HEK293T (cell line): ENCODE data around the gene SRRM3.

Source experiments
- FOXK2 ChIP-seq: fragments of 450-650 bp; IDR thresholded peaks from 2 replicates; pipeline ENCODE4 v1.6.1; 2016; ENCODE audit warnings: mild to moderate bottlenecking
- ZNF384 ChIP-seq: fragments of 450-650 bp; IDR thresholded peaks from 2 replicates; pipeline ENCODE4 v1.6.1; 2016

DNA sequence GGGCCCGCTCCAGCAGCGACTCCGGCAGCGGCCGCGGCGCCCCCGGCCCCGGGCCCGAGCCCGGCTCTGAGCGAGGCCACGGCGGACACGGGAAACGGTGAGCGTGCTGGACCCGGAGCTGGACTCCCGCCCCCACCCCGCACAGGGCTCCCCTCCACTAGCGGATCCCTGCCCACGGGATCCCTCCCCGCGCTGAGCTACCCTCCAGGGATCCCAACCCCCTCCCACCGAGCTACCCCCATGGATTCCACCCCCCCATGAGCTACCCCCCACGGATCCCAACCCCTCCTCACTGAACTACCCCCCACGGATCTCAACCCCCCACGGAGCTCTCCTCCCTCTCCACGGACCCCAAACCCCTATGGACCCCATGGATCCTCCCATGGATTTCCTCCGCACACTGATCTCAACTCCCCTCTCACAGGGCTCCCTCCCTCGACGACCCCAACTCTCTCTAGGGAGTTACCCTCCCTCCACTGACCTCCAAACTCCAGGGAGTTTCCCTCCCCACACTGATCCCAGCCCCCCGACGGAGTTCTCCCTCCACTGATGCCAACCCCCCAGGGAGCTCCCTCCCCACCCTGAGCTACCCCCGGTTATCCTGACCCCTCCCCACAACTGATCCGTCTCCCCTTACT lies 80.1 kb downstream of the SRRM3 start:
- TF ChIP-seq FOXK2 (no peak), ZNF384 (no peak)
